ENCODE data around the gene SEMA4C.

SEMA4C gene, protein sequence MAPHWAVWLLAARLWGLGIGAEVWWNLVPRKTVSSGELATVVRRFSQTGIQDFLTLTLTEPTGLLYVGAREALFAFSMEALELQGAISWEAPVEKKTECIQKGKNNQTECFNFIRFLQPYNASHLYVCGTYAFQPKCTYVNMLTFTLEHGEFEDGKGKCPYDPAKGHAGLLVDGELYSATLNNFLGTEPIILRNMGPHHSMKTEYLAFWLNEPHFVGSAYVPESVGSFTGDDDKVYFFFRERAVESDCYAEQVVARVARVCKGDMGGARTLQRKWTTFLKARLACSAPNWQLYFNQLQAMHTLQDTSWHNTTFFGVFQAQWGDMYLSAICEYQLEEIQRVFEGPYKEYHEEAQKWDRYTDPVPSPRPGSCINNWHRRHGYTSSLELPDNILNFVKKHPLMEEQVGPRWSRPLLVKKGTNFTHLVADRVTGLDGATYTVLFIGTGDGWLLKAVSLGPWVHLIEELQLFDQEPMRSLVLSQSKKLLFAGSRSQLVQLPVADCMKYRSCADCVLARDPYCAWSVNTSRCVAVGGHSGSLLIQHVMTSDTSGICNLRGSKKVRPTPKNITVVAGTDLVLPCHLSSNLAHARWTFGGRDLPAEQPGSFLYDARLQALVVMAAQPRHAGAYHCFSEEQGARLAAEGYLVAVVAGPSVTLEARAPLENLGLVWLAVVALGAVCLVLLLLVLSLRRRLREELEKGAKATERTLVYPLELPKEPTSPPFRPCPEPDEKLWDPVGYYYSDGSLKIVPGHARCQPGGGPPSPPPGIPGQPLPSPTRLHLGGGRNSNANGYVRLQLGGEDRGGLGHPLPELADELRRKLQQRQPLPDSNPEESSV

DNA sequence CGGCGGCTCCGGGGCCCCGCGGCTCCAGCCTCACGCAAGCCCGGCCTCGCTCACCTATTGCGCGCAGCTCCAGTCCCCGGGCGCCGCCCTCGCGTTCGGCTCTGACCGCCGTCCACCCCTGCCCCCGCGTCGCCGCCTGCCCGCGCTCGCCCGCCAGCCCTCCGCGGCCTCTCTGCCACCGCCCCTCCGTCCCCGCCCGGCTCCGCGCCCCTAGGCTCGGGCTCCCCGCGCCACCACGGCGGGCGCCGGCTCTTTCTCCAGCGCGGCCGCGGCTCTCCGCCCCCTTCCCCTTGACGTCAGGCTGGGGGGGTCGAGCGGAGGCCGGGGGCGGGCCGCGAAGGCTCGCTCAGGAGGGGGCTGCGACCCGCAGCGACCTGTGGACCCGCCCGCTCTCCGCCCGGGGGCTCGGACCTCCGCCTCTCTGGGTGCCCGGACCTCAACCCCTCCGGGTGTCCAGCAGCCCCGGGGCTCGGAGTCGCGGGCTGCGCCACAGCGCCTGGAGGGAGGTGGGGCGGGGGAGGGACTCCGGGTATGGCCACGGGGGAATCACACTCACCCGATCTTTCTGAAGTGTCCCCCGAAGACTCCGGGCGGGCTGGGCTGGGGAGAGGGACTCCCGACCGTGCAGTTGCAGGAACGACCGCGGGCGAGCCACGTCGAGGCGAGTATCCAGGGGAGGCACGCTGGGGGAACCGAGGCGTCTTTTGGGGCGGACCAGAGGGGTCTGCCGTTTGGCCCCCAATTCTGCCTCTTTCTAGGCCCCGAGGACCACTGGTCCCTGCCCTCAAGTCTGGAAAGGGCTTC, at the start of gene SEMA4C:
Gene SEMA4C, minus strand, starts transcription at position 259 of the 804 bp plus-strand sequence. CDS start 2,194 bp downstream, outside the sequence.
- no peak for DNase-seq

DNA sequence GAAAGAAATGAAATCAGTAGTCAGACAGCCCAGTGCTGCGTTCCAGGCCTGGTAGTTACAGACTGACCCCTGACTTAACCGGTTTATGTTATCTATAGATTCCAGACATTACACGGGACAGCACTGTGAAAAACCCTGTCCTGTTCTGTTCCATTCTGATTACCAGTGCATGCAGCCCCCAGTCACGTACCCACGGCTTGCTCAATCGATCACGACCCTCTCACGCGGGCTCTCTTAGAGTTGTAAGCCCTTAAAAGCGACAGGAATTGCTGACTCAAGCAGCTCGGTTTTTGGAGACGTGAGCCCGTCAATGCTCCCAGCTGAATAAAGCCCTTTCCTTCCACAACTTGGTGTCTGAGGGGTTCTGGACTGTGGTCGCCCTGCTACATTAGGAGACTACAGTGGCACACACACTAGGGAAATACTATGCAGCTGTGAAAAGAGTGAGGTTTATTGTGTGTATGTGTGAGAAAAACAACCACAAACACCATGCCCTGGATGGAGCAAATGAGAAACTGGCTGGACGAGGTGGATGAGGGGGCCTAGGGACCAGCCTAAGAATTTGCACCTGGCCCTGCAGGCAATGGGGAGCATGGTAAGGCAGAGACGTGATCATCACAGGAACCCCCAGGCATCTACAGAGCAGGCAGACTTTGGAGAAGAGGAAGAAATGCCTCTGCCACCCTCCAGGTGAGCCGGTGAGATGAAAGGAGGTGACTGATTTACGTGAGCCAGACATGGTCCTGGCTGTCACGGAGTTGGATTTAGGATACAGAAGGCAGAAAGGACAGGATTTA, 49.1 kb upstream of the SEMA4C start:
- DNase-seq = no peak

DNA sequence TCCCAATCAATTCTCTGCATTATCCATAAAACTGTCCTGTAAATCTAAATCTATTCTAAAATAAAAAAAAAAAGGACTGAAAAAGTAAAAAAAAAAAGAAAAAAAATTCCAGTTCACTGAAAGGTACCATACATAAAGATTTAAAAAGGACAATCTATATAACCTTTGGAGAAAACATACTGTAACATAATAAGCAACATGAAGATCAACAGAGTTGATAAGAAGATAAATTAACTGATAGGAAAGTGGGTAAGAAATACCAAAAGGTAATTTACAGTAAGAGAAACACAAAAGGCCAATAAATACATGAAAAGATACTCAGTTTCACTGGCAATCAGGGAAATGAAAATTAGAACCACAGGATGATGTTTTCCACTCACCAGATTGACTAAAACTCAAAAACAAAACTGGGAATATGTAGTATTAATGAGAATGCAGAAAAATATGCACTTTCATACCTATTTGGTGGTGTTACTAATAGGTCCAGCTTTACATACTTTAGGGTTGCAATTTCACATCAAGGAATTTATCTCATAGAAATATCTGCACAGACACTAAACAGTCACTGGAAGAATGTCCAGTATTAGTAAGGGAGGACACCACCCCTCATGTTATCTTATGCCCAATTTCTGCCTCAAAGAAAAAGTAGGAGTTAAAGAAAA, 48.3 kb upstream of the SEMA4C start:
- DNase-seq = no peak

DNA sequence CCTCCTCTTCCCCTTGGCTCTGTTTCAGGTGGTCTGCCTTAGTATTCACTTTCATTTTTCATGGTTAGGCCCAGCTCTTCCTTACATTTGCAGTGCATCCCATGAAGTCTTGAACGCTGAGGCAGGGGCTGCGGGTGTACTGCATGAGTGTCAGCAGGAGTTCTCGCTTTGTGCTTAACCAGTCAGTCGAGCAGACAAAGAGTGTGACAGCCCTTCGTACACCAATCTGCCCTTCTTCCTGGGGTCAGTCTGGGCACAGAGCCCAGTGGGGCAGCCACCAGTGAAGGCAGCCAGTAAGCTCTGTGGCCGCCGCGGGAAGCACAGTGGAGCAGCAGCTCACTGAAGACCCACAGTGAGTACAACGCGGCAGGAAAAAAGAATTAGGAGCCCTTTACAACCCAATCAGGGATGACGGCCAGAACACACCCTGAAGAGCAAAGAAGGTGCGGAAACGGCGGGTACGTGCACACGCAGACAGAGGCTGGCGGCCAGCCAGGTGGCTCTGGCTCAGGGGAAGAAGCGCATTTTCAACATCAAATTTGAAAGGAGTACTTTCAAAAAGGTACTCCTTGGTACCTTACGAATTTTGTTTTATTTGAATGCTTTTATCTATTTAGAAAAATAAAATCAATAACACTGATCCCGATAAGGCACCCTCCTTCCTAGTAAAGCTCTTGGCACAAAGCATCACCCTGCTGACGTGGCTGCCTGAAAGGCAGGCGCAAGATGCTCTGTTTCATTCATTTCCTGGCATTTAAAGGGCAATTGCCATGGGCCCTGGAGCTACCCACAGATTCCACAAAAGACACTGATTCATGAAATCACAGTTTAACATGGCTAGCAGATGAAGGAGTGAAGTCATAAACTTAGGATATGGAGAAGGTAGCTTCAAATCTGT, 47.0 kb upstream of the SEMA4C start:
- DNase-seq = no peak

DNA sequence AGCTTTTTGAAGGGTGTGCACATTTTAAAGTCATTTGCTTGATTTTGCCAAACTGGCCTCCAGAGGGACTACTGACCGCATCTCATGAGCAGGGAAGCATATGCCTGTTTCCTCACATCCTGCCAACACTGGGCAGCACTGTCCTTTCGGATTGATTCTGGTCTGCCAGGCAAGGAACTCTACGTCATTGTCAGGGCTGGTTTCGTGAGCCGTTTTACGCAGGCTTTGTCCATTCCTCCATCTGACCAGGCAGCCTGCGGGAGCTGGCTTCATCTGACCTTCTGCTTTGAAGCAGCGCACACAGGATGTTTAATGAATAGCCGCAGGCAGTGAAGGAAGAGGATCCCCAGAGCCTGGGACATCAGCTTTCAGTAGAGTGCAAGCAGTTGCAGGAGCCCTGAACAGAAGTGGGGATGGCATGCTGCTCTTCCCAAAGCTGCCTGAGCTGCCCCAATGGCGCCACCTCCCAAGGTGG, 46.3 kb upstream of the SEMA4C start:
- DNase-seq = no peak

DNA sequence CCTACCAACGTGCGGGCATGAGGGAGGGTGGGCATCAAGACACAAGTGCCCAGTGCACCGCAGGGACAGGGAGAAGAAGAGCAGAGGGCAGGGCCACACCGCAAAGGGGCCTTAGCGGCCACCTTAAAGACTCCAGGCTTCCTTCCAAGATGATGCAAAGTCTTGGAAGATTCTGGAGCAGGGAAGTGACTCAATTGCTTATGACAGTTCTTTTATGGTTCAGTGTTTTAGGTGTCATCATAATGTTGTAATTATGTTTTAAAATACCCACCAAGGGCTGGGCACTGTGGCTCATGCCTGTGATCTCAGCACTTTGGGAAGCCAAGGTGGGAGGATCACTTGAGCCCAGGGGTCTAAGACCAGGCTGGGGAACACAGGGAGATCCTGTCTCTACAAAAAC, 44.5 kb upstream of the SEMA4C start:
- DNase-seq = no peak

DNA sequence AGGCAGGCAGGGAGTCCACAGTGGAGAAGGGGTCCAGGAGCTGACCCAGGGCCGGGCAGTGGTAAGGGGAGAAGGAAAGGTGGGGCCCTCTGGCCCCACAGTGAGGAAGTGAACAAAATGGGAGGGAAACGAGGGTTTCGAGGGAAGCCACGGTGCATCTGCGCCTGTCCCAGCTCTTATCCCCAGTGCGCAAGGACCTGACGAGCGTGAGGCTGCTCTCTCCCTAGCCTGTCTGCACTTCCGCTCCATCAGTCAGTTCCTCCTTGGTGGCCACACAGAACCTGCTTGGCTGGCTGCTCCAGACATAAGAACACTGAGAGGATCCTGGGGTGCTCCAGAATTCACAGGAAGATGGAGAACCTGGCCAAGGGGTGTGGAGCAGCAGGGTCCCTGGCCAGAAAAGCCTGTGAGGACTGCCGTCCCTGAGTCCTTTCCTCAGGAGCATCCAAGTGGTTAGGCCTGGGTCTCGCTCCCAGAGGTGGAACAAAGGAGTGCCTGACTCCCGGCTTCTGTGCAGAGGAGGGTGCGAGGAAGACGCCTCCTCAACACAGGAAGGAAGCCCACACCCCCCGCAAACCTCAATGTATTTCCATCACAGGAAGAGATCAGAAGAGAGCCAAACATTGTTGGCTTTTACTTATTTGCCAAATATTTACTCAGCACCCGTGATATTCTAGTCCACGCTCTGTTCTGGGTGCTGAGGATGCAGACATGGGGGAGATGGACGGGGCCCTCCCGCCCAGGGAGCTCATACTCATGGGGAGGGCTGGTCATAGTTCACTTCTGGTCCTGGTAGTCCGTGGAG, 43.7 kb upstream of the SEMA4C start:
- DNase-seq = no peak

DNA sequence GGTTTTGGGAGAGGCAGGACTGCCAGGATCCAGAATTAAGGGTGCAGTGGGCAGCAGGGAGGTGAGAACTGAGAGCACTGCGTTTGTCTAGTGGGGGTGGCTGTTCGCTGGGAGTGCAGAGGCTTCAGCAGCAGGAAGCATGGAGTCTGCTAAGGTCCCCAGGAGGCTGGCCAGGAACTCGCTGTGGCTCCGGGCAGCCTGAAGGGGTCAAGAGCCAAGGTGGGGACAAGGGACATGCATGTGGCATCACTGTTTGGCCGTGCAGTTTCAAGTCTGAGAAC, 43.2 kb upstream of the SEMA4C start:
- no peak for DNase-seq

DNA sequence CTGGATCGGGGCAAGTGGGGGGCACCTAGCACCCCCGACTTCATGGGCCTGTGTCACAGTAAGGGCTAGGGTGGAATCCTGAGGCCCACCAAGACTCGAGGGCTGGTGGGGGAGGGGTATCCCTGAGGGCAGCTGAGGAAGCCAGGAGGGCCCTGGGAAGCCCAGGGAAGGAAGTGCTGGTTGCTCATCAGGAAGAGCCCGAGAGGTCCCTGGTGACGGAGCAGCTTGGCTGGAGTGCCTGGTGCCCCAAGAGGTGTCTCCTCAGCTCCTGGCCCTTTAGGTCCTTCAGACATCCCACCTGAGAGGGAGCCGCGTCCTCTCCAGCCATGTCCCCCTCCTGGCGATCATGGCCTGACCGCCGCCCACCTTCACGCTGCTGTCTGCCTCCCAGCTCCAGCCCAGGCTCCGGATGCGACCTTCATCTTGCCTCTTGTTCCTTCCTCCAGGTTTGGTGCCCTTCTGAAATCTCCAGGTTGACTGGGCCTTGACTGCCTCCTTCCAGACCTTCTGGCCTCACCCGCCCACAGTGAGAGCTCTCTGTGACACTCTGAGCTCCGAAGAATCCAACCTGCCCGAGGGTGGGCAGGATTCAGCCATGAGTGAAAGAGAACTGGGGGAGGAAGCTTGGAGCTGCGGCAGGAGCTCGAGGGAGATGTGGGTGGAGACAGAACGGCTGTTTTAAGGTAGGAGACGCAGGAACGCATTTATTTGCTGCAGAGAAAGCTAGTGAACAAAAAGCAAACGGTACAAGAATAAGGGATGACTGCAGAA, 42.7 kb upstream of the SEMA4C start:
- DNase-seq = no peak

DNA sequence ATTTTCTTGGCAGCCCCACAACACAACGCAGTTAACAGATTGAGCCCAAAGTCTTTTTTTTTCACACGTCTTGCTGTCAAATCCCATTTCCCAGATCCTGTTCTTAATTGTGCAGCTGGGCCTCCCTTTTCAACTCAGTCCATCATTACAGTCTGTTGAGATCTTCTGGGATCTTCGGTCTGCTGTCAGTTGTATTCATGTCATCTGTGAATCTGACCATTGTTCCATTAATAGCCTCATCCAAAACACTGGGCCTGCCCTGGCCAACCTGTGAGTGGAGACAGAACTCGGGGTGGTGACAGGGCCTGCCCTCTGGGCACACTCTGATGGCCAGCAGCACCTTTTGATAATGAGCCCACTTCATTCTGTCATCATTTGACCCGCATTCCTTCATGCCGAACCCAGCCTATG, 39.7 kb upstream of the SEMA4C start:
- DNase-seq = no peak

DNA sequence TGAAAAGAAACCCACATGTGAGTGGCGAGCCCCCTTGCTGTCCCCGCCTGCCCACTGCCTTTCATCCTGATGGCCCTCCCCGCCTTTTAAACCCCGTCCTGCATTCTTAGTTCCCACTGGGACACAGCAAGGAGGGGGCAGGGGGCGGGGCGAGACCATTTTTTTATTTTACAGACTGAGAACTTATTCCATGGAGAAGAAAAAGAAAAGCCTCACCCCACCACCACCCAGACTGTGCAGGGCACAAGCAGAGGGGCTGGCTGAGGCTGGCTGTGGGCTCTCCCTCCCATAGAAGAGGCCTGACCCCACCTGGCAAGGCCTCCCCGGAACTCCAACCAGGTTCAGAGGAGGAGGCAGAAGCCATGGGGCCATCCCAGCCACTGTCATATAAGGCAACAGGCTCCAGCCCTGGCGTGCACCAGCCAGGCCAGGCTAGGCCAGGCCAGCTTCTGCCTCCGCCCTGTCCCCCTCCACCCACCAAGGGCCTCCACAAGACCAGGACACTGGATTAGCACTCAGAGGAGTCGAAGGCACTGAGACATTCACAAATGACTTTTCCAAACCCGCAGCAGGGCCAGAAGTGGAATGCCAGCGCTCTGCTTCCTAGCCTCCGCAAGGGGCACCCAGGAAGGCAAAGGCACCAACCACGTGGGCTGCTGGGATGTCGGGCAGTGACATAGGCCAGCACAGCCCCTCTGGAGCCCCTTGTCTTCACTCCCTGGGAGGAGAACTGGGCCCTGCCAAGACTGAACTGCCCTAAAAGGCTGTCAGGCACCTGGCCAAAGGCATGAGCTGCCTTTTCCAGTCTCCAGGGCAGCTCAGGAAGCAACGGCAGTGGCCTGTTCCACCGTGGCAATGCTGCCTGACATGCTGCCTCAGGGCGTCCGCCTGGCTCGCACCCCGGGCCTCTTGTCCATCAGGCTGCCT, 37.5 kb upstream of the SEMA4C start:
- DNase-seq = no peak

DNA sequence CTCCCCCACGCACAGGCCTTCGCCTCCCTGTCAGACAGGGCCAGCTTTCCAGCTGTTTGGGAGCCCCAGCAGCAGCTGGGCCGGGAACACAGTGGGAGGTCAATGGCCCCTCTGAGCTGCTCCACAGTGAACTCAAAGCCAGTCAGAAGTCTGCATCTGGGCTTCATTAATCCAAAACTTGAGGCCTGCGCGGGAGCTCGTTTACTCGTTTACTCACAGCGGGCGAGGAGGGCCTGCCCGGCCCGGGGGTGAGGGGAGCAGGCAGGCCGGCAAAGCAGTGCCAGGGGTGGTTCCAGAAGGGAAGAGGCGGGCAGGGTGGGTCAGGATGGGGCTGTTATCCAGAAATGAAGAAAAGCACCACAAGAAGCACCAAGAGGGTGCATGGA, 36.8 kb upstream of the SEMA4C start:
- DNase-seq = no peak

DNA sequence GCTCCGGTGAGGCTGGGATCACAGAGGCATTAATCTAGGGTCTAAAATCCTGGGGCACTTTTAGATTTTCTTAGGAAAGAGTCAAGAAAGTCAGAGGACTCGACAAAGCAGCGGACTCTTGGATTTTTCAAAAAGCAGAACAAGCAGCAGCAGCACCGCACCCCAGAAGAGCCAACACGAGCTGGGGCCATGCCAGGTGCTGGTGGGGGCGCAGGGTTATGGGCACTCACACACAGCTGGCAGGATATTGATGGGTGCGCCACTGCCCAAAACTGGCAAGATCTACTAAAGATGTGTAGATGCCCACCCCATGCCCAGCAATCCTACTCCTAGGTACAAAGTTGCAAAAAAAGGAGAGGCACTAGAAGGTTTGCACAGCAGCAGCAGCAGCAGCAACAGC, 33.9 kb upstream of the SEMA4C start:
- DNase-seq = no peak

DNA sequence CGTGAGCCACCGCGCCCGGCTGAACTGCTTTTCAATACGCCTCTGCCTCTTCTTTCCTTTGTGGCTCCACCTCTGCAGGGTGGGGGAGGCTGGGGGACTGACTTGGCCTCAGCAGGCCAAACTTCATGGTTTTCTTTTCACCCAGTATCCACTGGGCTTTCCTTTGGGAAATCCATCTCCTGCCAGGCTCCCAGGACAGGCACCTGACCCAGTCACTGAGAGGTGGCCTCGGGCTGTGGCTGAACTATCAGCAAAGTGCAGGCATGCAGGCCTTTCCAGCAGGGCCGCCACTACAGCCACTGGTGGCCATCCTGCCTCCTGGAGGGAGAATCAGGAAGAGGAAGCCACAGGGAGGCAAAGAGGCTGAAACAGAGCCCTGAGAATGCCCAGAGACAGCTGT, 33.4 kb upstream of the SEMA4C start:
- no peak for DNase-seq

DNA sequence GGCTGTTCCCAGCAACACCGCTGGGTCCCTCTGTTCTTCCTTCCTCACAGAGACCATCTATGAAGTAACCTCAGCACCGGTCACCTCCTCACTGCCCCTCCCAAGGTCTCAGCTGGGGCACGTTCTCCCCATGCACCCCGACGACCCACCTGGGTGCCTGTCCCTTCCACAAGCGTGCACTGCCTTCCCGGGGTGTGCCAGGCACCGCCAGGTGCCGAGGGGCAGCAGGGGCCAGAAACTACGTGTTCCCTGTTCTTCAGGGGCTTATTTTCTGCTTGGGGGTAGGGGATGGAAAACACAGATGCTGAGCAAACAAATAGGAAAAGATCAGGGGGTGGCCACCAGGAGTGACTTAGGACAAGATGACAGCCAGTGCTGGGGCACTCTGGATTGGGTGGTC, 30.4 kb upstream of the SEMA4C start:
- DNase-seq = no peak

DNA sequence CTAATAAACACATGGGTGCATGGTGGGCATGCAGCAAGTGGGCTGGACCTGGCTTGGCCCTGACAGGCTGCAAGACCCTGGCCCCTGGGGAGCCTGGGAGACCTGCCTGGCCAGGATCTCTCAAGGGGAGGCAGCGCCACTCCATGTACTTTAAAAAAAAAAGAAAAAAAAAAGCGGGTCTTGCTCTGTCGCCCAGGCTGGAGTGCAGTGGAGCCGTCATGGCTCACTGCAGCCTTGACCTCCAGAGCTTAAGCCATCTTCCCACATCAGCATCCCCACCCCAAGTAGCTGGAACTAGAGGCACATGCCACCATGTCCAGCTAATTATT, 29.5 kb upstream of the SEMA4C start:
- no peak for DNase-seq

DNA sequence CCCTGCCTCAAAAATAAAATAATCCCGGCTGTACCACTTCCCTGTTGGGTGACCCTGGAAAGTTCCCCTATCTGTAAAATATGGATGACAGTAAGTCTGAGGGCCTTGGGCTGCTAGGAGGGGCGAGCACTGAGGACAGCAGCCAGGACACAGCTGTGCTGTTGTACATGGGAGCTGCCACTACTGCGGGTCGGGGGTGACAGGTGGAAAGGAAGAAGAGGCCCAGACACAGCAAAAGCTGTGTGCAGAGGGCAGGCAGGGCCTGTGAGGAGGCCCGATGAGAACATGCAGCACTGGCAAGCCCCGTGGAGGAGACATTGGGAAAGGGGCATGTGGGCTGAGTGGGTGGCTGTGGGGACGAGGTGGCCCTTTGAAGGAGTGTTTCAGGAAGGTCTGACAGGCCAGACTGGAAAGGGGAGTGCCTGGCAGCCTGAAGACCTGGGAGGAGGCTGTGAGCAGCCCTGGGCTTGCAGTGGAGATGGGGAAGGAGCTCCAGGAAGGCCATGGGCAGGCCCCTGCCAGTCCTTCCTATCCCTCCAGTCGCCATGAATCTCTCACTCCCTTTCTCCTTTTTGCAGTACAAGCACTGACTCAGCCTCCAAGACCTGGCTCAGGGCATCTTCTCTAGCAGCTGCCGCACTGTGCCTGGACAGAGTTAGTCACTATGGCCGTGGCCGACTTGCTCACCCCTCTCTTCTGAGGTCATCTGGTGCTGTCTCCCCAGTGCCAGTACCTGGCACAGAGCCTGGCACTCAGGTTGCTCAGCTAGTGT, 28.9 kb upstream of the SEMA4C start:
- no peak for DNase-seq

DNA sequence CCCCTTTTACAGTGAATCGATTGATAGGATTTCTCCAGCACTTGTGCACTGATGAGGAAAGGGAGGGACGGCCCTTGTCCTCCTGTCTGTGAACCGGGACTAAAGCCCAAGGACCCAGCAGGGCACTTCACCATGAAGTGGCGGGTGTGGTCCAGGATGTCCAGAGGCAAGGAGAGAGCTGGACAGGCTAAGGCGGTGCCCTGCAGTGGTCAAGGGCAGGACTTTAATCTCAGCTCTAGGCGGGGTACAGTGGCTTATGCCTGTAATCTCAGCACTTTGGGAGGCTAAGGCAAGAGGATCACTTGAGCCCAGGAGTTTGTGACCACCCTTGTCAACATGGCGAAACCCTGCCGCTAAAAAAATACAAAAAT, 28.2 kb upstream of the SEMA4C start:
- DNase-seq = no peak

All from NCI-H1694 treated with DMSO at 0.1 percent for 48 hours (cell line).